ENCODE measurements around the gene OPN4. TPM values are rescaled to one million over a fixed set of nuclear protein-coding genes. Genes with fewer than 3 reads are reported as not detected.

Gene OPN4
- total RNA-seq, 1 donor from 2014 or later: not detected

- Mint-ChIP-seq H3K4me3 (ENCODE audit: low read depth) (no peak overlapping the region), H3K27me3 (peaks cover 21% of the 10 kb centered on the region), H3K4me1 (ENCODE audit: low read depth) (peaks cover 4% of the 10 kb centered on the region), H3K27ac (no peak overlapping the region), H3K36me3 (ENCODE audit: insufficient read depth) (no peaks in the 10 kb centered on the region), H3K9me3 (ENCODE audit: low read depth) (no peaks in the 10 kb centered on the region)
- DNase-seq (ENCODE audit: low spot score, unreplicated experiment): no peak
- TF ChIP-seq CTCF (IDR thresholded peaks at IDR 0.05; ENCODE audit: unreplicated experiment): no peak
These were observed 33.4 kb downstream of the OPN4 start for GRCh38 chr10:86687750-86688149.

- Mint-ChIP-seq H3K36me3 (ENCODE audit: insufficient read depth) (no peaks in the 10 kb centered on the region), H3K27me3 (peaks cover 17% of the 10 kb centered on the region), H3K27ac (no peak overlapping the region), H3K4me1 (ENCODE audit: low read depth) (peaks cover 4% of the 10 kb centered on the region), H3K4me3 (ENCODE audit: low read depth) (no peak overlapping the region), H3K9me3 (ENCODE audit: low read depth) (no peaks in the 10 kb centered on the region)
- TF ChIP-seq CTCF (IDR thresholded peaks at IDR 0.05; ENCODE audit: unreplicated experiment): peak; percentile 76
- no peak for DNase-seq (ENCODE audit: low spot score, unreplicated experiment)
These were observed 34.1 kb downstream of the OPN4 start for GRCh38 chr10:86688398-86688921.

GRCh38 chr10:86689146-86689545 lies 34.8 kb downstream of the OPN4 start:
- no peak overlapping the region for H3K4me3 Mint-ChIP-seq (ENCODE audit: low read depth)
- no peak for DNase-seq (ENCODE audit: low spot score, unreplicated experiment)
- H3K9me3 Mint-ChIP-seq (ENCODE audit: low read depth): no peaks in the 10 kb centered on the region
- no peaks in the 10 kb centered on the region for H3K36me3 Mint-ChIP-seq (ENCODE audit: insufficient read depth)
- H3K27me3 Mint-ChIP-seq: peaks cover 19% of the 10 kb centered on the region
- H3K27ac Mint-ChIP-seq: no peak overlapping the region
- TF ChIP-seq CTCF (IDR thresholded peaks at IDR 0.05; ENCODE audit: unreplicated experiment): no peak
- peaks cover 7% of the 10 kb centered on the region for H3K4me1 Mint-ChIP-seq (ENCODE audit: low read depth)

- no peak overlapping the region for H3K4me3 Mint-ChIP-seq (ENCODE audit: low read depth)
- peaks cover 19% of the 10 kb centered on the region for H3K27me3 Mint-ChIP-seq
- peaks cover 7% of the 10 kb centered on the region for H3K4me1 Mint-ChIP-seq (ENCODE audit: low read depth)
- no peak for DNase-seq (ENCODE audit: low spot score, unreplicated experiment)
- no peaks in the 10 kb centered on the region for H3K36me3 Mint-ChIP-seq (ENCODE audit: insufficient read depth)
- TF ChIP-seq CTCF (IDR thresholded peaks at IDR 0.05; ENCODE audit: unreplicated experiment): no peak
- no peaks in the 10 kb centered on the region for H3K9me3 Mint-ChIP-seq (ENCODE audit: low read depth)
- H3K27ac Mint-ChIP-seq: no peak overlapping the region
These were observed 35.9 kb downstream of the OPN4 start for GRCh38 chr10:86690231-86690630.

- no peak overlapping the region for H3K27ac Mint-ChIP-seq
- H3K4me1 Mint-ChIP-seq (ENCODE audit: low read depth): peaks cover 7% of the 10 kb centered on the region
- DNase-seq (ENCODE audit: low spot score, unreplicated experiment): no peak
- TF ChIP-seq CTCF (IDR thresholded peaks at IDR 0.05; ENCODE audit: unreplicated experiment): no peak
- no peak overlapping the region for H3K4me3 Mint-ChIP-seq (ENCODE audit: low read depth)
- no peaks in the 10 kb centered on the region for H3K9me3 Mint-ChIP-seq (ENCODE audit: low read depth)
- no peaks in the 10 kb centered on the region for H3K36me3 Mint-ChIP-seq (ENCODE audit: insufficient read depth)
- peaks cover 18% of the 10 kb centered on the region for H3K27me3 Mint-ChIP-seq
These were observed 36.3 kb downstream of the OPN4 start for GRCh38 chr10:86690657-86691084.
